NB4 (cell line): ENCODE data around the gene PCSK4.

ENCODE experiments used
- MAX ChIP-seq: IDR thresholded peaks from 2 replicates; pipeline ENCODE4 v1.6.1; 2011; ENCODE audit warnings: low read depth, low read length
- POLR2A ChIP-seq: IDR thresholded peaks from 2 replicates; pipeline ENCODE4 v1.6.1; 2011; ENCODE audit warnings: mild to moderate bottlenecking; ENCODE audit not compliant: insufficient read length; ENCODE audit errors: extremely low read depth

- TF ChIP-seq POLR2A (no peak), MAX (no peak)
These were observed 34.8 kb upstream of the PCSK4 start for GRCh38 chr19:1524972-1525325.
